GM21526 (cell line): ENCODE data around the gene LRRC40.
A peak's percentile ranks its signal among the peaks of the same experiment; 100 is the strongest.
"Not testable (repeated sequence)": the region's sequence is repeated elsewhere in the genome, so short reads cannot be mapped to it uniquely, and the experiment has no call there.

ENCODE experiments used
- ATAC-seq: cut with Tn5 transposase; IDR thresholded peaks from one replicate; pipeline ENCODE4 v1.9.1; 2021; ENCODE audit warnings: moderate library complexity; ENCODE audit not compliant: unreplicated experiment, low FRiP score

The LRRC40 gene

DNA sequence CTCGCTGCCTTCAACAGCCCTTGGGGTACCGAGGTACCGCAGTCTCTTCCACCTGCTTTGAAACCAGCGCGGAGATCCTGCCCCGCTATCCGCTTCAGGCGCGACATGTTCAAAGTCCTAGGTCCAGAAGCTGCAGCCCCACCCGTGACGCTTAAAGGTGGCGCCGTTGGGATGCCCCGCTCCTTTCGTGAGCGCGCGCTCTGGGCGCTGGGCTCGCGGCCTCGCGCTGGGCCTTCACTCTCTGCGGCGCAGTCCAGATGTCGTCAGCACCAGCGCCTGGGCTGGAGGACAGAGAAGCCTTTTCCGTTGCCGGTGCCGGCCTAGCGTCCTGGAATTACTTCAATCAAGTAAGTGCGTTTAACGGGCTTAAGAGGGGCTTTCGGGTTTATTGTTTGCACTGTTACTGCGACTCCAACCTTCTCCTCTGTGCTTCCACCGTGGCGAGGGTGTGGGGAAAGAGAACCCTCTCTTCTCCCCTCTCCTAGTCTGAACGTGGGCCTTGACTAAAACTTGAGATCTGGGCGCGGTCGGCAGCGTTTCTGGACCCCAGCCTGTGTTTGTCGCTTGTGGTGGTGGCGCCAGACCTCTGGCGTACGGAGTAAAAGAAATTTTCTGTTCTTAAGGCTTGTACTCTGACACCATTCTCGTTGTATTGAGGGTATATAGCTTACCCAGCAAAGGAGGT is at the start of gene LRRC40:
LRRC40 (minus strand) TSS at position 146 of the 685 bp plus-strand sequence; CDS start at position 107, 39 bp downstream.
- ATAC-seq = peak; percentile 75

DNA sequence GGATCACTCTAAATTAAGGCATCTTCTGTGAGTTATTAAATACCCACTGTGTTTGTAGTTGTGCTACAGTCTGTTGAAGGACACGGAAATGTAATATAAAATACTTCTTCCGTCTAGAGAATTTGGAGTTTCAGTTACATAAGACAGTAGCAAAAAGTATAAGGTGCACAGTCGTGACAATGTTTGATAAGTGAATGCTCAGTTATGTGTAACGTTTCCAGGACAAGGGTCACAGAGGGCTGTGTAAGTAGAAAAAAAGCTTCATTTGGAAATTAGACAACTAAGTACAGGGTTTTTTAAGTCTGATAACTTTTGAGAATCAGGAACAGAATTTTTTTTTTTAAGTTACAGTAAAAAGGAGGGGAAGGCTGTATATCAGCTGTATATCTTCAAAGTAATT is 43.4 kb upstream of the LRRC40 start:
- no peak for ATAC-seq

GRCh38 chr1:70247768-70248167 is 42.4 kb upstream of the LRRC40 start:
- no peak for ATAC-seq

- no peak for ATAC-seq
Measured at GRCh38 chr1:70247122-70247521, 41.7 kb upstream of the LRRC40 start.

DNA sequence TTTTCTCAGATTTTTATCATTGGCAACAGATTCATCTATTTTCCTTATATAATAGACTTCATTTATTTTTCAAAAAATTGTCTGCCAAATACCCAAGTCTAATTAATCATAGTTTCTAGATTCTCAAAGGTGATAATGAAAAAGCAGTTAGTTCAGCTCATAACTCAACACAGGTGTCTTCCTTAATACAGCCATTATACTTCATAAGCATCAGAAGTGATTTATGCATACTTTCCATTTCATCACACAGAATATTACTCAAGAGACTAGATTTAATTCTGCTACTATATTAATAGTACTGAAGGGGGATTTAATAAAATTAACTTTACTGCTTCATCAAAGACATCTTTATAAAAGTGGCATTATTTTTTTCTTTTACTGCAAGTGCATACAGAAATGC is 34.6 kb upstream of the LRRC40 start:
- ATAC-seq = no peak

DNA sequence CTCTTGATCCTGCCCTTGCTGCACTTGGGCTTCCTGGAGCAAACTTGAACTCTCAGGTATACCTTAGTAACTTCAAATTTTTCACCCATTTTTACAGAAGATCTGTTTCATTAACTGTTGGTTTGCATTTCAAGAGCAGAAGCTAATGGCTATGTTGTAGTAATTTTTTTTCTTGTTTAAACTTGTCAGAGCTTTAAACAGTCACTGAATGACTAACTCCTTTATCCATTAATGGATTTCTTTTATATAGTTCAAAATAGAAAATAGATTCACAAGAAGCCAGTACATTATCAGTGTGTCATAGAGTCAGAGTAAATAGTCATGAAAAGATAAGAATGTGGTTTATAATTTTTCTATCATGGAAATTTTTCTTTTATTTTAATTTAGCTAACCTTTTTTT is 29.4 kb upstream of the LRRC40 start:
- ATAC-seq = no peak

DNA sequence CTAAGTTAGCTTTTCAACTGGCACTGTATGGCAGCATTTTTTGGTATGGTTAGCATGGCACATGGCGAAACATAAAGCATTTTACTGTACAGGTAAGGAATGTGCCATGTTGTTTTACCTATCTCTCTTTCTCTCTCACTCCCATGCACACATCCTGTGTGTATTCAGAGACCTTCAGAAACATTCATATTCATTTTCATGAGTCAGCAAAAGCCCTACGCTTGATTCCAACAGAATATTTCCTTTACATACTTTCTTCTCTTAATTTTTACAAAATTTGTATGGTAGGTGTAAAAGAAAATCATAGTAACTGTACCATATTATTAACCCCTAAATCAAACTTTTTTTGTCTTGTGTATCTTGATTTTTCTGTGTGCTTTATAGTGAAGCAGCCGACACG is 26.1 kb upstream of the LRRC40 start:
- no peak for ATAC-seq

DNA sequence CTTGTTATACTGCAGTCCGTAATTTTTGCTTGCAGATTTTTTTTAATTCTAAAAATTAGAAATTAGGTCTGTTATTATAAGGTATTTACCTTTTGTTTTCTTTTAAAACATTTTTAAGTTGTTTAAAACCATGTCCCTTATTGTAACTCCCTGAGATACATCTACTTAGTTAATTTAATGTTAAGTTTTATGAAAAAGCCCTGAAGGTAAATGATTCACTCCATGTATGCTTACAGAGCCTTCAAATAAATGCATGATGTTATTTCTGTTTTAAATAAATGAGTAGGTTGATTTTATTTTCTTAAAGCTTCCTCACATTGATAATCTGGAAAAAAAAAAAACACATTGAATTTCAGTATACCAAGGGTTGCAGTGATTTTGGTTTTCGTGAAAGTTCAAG is 23.3 kb upstream of the LRRC40 start:
- ATAC-seq = no peak

DNA sequence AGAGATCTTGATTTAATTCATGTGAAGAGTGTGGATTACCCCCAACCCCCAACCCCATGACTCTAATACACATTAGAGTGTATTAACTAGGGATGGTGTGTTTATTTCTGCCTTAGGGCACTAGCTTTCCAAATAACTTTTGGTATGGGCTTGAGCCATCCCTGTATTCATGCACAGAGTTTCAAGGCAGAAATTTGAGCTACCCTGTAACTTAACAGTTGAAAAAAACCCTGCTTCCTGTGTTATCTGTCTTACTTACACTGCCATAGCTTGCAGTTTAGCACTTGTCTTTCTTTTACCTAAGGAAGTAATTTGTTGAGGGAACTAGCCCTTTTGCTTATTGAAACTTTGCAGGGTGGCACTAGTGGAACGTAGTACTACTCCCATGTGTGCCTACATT is 22.1 kb upstream of the LRRC40 start:
- ATAC-seq = no peak

- no peak for ATAC-seq
Measured at GRCh38 chr1:70224954-70225353, 19.6 kb upstream of the LRRC40 start.

- no peak for ATAC-seq
Measured at GRCh38 chr1:70222716-70223235, 17.4 kb upstream of the LRRC40 start.

DNA sequence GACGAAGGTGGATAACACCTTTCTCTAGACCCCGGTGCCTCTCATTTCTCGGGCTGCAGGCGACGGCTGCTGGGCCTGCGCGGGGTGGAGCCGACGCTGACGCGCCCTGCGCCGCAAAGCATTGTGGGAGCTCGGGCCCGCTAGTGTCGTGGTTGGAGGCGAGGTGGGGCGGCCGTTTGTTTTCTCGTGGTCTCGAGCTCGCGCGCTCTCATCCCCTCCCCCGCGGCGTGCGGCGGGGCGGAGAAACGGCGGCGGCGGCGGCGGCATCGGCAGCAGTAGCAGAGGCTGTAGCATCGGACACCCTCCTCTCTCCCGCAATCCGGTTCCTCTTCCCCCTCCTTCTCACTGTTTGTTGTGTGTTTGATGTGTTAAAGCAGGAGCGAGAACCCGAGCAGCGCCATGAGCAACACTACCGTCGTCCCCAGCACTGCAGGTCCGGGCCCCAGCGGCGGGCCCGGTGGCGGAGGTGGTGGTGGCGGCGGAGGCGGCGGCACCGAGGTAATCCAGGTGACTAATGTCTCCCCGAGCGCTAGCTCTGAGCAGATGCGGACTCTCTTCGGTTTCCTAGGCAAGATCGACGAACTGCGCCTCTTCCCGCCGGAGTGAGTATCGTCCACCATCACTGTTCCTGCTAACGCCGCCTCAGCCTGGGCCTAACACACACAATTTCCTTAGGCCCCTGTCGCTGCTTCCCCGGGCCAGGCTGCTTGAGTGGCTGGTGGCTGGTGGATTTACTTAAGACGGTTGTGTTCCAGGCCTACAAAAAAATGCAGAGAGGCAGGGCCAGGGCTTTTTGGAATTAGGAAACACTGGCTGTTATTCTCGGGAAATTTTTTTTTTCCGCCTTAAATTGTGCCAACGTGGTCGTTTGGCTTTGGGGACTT is 16.1 kb upstream of the LRRC40 start, which contains the start of gene SRSF11:
SRSF11 (plus strand) TSS at position 143 of the 884 bp plus-strand sequence; CDS start at position 400, 257 bp downstream.
- ATAC-seq = peak; percentile 90

- peak; percentile 3 for ATAC-seq
Measured at GRCh38 chr1:70220517-70221237, 15.3 kb upstream of the LRRC40 start.

DNA sequence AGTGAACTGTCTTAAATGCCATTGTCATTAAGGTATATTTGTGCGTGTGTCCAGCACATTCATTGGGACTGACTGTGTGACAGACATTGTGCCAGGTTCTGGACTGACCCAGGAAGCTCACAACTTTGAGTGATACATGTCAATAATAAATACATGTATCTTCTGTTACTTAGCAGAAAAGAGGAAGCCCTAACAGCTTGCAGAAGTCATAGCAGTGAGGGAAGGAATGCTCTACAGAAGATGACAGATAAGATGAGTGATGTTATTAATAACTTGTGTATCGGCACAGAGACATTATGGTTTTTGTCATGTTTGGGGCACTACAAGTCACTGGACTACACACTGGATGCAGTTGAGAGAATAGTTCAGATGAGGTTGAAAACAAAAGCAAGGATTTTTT is 14.6 kb upstream of the LRRC40 start:
- ATAC-seq = no peak

DNA sequence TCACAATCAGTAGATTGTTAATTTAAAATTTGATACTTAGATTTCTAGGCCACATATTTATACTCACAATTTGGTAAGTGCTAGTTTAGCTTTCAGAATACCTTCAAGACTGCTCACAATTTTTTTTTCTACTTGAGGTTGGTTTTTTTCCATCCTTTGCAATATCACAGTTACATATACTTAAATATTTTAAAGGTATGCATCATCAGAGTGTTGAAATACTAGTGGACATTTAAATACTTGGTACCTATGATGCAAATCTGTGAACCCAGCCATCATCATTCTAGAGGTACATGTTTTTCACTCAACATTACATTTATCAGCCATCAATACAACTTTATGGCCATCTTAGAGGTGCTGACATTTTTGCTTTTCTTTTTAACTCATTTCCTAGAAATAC is 6.2 kb upstream of the LRRC40 start:
- ATAC-seq = no peak

DNA sequence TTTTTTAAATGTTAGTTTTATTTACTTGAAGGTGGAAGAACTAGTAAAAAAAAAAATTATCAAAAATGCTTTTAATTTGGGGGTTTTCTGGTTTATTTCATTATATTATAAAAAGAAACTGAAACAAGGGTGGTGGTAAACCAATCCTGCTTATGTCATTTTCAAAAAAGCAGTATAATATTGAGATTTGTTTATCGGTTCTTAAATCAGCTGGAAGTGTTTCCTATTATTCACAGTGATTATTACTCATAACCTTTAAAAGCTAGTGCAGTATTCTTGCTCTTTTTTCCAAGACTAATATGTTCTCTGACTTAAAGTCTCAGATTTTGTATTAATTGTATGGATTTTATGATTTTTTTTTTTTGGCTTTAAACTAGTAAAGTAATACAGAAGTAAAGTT is 5.4 kb upstream of the LRRC40 start:
- ATAC-seq = no peak

DNA sequence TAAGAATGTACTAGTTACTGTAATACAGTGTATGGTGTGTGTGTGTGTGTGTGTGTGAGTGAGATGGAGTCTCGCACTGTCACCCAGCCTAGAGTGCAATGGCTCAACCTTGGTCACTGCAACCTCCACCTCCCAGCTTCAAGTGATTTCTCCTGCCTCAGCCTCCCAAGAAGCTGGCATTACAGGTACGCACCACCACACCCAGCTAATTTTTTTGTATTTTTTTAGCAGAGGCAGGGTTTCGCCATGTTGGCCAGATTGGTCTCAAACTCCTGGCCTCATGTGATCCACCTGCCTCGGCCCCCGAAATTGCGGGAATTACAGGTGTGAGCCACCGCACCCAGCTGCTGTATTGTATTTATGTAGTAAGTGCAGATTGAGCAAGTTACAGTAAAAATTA is 2.9 kb upstream of the LRRC40 start:
- ATAC-seq = no peak

DNA sequence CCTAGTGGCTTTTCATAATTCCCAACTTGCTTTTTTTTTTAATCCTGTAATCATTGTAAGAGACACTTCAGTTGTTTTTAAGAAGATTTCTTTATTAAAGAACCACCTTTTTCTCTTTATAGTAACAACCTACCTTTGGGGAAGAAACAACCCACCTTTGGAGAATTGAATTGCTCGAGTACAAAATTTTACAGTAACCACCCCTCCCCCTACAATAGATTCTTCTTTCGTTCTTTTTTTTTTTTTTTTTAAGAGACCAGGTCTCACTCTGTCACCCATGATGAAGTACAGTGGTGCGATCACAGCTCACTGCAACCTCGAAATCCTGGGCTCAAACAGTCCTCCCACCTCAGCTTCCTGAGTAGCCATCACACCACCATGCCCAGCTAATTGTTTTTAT is 2.1 kb upstream of the LRRC40 start:
- no peak for ATAC-seq

GRCh38 chr1:70206833-70207232 is 1.5 kb upstream of the LRRC40 start:
- not testable (repeated sequence) for ATAC-seq

DNA sequence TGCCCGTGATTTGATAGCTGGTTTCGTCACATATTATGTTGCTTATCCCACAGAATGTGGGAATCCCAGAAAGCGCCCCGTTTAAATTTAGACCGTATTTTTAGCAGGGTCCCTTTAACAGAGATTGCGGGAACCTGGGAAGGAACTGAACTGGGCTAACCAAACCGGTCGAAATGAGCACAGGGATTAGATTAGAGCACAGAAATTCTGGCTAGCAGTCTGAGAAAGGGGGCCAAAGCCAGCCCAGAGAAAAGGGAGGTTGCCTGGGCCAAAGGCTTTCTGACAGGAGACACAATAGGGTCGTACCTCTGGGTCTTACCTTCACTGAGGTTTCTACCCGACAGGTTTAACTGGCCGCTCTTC is 327 bp downstream of the LRRC40 start:
- peak; percentile 37 for ATAC-seq

- no peak for ATAC-seq
Measured at GRCh38 chr1:70204600-70204999, 779 bp downstream of the LRRC40 start.
